ENCODE results near the gene WRAP53.
"Not testable (repeated sequence)": the region's sequence is repeated elsewhere in the genome, so short reads cannot be mapped to it uniquely, and the experiment has no call there.

WRAP53 gene

GRCh38 chr17:7687908-7688807 lies at the start of gene WRAP53:
TSS of gene WRAP53 (plus strand) at chr17:7688477. CDS start at chr17:7688649, 172 bp downstream.
- peak; percentile 89 for DNase-seq (ENCODE audit: low read depth)

- DNase-seq (ENCODE audit: low read depth), result no peak
Measured at GRCh38 chr17:7640783-7641182, 47.5 kb upstream of the WRAP53 start.

GRCh38 chr17:7641635-7642034 lies 46.6 kb upstream of the WRAP53 start:
- not testable (repeated sequence) for DNase-seq (ENCODE audit: low read depth)

GRCh38 chr17:7644775-7645174 lies 43.5 kb upstream of the WRAP53 start:
- DNase-seq (ENCODE audit: low read depth), result no peak

GRCh38 chr17:7646457-7646856 lies 41.8 kb upstream of the WRAP53 start:
- no peak for DNase-seq (ENCODE audit: low read depth)

GRCh38 chr17:7647018-7647417 lies 41.3 kb upstream of the WRAP53 start:
- no peak for DNase-seq (ENCODE audit: low read depth)

GRCh38 chr17:7650509-7651096 lies 37.7 kb upstream of the WRAP53 start, which contains the start of gene ATP1B2:
TSS of gene ATP1B2 (plus strand) at chr17:7650926. CDS start at chr17:7651519, 593 bp downstream.
- peak; percentile 63 for DNase-seq (ENCODE audit: low read depth)

- no peak for DNase-seq (ENCODE audit: low read depth)
Measured at GRCh38 chr17:7651097-7651664, 37.1 kb upstream of the WRAP53 start.

GRCh38 chr17:7651665-7652387 lies 36.5 kb upstream of the WRAP53 start:
- no peak for DNase-seq (ENCODE audit: low read depth)

GRCh38 chr17:7652388-7653356 lies 35.6 kb upstream of the WRAP53 start:
- no peak for DNase-seq (ENCODE audit: low read depth)

- DNase-seq (ENCODE audit: low read depth), result no peak
Measured at GRCh38 chr17:7654832-7655540, 33.3 kb upstream of the WRAP53 start.

GRCh38 chr17:7655541-7655840 lies 32.8 kb upstream of the WRAP53 start:
- no peak for DNase-seq (ENCODE audit: low read depth)

GRCh38 chr17:7656958-7657609 lies 31.2 kb upstream of the WRAP53 start:
- no peak for DNase-seq (ENCODE audit: low read depth)

- DNase-seq (ENCODE audit: low read depth), result no peak
Measured at GRCh38 chr17:7667656-7668406, 20.4 kb upstream of the WRAP53 start.

GRCh38 chr17:7668482-7668881 lies 19.8 kb upstream of the WRAP53 start:
- no peak for DNase-seq (ENCODE audit: low read depth)

GRCh38 chr17:7673239-7673638 lies 15.0 kb upstream of the WRAP53 start:
- no peak for DNase-seq (ENCODE audit: low read depth)

- DNase-seq (ENCODE audit: low read depth), result no peak
Measured at GRCh38 chr17:7674934-7675333, 13.3 kb upstream of the WRAP53 start.

GRCh38 chr17:7676533-7676932 lies 11.7 kb upstream of the WRAP53 start:
- no peak for DNase-seq (ENCODE audit: low read depth)

- no peak for DNase-seq (ENCODE audit: low read depth)
Measured at GRCh38 chr17:7677388-7678067, 10.7 kb upstream of the WRAP53 start.

Data from stimulated activated CD8-positive, alpha-beta memory T cell treated with anti-CD3 and anti-CD28 coated beads, Interleukin-4, amount 100 ng/mL, for 24 hours (primary cell).